HL-60/S4 (cell line): ENCODE data around the gene DEK.
"Not testable (repeated sequence)": the region's sequence is repeated elsewhere in the genome, so short reads cannot be mapped to it uniquely, and the experiment has no call there.

ENCODE experiments used
- in situ Hi-C: fragments of 300-500 bp; cut with MboI; formaldehyde crosslinking; loops from 2 replicates; pipeline ENCODE4 v1.14.3; 2022; ENCODE audit warnings: low sequenced_read_pairs

The DEK gene

DNA sequence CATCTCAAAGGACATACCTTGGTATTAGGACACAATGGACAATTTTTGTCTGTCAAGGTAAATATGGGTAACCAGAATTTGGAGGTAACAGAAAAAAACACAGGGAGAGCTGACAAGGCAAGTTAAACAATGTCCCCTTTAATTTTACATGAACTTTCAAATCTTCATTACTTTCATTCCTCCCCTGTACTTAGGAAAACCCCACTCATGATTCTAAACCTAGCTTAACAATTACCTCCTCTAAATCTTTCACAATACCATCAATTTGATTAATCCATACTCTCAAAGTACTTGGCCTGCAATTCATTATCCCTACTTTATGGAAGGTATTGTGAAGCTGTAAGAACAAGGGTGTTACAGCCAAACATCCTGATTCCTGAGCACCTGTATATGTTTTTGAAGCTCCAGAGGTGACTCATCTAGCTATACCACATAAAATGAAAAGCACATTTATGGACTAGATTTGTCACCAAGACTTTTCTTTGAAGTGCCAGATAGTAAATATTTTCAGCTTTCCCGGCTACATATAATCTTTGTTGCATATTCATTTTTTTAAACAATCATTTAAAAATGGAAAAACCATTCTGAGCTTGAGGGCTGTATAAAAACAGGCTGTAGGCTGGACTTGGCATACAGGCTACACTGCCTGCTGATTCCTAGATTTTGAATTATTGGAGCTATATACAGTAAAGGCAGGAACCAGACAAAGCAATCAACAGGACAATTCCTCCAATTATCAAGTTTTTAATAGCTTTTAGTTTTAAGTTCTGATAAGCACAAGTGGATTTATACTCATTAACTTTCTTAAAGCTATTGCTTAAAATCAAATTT is 22.9 kb downstream of the DEK start:
- in situ Hi-C loops: no loop called here

DNA sequence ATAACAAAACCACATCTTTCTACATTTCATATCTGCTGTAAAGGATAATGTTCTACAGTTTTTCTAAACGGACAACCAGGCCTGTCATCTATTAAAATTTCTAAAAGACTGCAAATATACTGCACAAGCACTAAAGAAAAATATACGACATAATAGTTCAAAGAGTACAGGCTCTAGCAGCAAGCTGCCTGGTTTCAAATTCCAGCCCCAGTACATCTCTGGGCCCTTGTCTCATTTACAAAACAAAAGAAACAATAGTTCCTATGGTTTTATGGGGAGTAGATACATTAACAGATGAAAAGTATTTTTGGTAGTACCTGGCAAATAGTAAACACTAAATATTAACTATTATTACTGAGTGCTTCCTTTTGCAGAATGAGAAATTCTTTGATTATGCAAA is 24.1 kb downstream of the DEK start:
- in situ Hi-C loops: no loop called here

DNA sequence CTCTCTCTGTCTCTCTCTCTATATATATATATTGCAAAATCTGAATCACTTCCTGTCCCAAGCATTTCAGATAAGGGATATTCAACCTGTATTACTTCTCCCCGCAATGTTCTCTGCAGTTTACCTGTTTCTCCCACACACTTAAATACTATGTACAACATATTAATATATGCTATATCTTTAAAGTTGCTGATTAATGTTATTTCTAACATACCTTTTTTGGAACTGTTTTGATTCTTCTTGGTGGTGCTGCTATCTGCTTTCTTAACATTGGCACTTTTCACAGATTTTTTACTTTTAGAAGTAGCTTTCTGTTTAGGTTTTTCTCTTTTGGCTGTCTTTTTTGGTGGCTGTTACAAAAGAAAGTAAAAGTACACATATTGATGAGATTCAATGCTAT is 27.2 kb downstream of the DEK start:
- in situ Hi-C loops: no loop called here

DNA sequence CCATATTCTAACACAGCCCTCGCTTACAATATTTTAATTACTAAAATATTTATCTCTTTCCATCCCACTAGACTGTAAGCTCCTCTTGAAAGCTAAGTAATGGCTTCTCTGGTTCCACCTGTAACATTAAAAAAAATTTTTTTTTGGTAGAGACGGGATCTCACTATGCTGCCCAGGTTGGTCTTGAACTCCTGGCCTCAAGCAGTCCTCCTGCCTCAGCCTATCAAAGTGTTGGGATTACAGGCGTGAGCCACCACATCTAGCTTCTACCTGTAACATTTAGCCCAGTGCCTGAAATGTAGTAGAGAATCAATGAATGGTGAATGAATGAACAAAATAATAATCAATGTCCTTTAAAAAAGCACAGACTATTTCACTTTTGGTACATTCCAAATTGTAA is 28.8 kb downstream of the DEK start:
- in situ Hi-C loops: no loop called here

DNA sequence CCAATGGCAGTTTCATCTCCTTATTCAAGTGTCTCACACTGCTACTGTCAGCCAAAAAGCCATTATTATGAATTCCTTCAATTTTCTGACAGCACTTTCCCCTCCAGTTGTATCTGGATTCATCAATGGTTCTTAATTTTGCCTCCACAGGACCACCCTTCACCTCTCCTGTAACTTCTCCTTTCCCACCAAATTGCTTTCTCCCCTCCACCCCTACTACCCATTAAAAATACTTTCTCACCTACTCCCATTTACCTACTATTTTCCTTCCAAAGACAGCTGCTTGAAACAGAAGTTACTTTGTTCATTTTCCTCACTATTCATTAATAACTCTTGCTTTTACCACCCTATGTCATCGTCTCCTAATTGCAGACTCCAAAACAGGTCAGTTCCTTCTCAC is 29.8 kb downstream of the DEK start:
- in situ Hi-C loops: no loop called here

DNA sequence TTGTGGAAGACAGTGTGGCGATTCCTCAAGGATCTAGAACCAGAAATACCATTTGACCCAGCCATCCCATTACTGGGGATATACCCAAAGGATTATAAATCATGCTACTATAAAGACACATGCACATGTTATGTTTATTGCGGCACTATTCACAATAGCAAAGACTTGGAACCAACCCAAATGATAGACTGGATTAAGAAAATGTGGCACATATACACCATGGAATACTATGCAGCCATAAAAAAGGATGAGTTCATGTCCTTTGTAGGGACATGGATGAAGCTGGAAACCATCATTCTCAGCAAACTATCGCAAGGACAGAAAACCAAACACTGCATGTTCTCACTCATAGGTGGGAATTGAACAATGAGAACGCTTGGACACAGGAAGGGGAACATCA is 30.6 kb downstream of the DEK start:
- in situ Hi-C loops: not testable (repeated sequence)

DNA sequence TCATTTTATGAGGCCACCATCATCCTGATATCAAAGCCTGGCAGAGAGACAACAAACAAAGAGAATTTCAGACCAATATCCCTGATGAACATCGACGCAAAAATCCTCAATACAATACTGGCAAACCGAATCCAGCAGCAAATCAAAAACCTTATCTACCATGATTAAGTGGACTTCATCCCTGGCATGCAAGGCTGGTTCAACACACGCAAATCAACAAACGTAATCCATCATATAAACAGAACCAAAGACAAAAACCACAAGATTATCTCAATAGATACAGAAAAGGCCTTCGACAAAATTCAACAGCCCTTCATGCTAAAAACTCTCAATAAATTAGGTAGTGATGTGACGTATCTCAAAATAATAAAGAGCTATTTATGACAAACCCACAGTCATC is 32.5 kb downstream of the DEK start:
- in situ Hi-C loops: not testable (repeated sequence)

DNA sequence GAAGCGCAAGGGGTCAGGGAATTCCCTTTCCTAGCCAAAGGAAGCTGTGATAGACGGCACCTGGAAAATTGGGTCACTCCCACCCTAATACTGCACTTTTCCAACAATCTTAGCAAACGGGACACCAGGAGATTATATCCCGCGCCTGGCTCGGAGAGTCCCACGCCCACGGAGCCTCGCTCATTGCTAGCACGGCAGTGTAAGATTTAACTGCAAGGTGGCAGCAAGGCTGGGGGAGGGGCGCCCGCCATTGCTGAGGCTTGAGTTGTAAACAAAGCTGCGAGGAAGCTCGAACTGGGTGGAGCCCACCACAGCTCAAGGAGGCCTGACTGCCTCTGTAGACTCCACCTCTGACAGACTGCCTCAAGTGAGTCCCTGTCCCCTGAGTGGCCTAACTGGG is 35.7 kb downstream of the DEK start:
- in situ Hi-C loops: not testable (repeated sequence)

DNA sequence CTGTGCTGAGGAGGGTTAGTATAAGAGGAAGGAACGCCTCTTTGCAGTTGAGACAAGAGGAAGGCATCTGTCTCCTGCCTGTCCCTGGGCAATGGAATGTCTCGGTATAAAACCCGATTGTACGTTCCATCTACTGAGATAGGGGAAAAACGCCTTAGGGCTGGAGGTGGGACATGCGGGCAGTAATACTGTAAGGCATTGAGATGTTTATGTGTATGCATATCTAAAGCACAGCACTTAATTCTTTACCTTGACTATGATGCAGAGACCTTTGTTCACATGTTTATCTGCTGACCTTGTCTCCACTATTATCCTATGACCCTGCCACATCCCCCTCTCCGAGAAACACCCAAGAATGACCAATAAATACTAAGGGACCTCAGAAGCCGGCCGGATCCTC is 37.2 kb downstream of the DEK start:
- in situ Hi-C loops: not testable (repeated sequence)

DNA sequence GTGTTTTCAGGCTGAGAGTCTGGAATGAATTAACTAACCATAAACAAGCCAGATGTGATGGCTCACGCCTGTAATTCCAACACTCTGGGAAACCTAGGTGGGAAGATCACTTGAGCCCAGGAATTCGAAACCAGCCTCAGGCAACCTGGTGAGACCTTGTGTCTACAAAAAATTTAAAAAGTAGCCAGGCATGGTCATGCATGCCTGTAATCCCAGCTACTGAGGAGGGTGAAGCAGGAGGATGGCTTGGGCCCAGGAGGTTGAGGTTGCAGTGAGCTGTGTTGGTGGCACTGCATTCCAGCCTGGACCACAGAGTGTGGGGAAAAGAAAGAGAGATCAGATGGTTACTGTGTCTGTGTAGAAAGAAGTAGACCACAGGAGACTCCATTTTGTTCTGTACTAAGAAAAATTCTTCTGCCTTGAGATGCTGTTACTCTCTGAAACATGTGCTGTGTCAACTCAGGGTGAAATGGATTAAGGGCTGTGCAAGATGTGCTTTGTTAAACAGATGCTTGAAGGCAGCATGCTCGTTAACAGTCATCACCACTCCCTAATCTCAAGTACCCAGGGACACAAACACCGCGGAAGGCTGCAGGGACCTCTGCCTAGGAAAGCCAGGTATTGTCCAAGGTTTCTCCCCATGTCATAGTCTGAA is 37.8 kb downstream of the DEK start:
- in situ Hi-C loops: not testable (repeated sequence)

DNA sequence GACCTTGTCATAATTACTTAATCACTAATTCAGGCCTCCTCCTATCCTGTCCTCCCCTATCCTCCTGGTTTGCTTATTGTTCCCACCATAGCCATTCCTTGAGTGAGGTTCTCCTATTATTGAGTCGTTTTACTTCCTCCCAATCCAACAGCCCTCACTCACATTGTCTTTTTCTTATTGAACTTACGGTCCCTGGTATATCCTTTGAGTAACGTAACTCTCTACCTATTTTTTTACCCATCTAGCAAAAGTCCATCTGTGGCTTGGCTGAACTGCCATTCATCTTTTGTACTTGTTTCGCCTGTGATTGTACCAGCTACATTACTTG is 43.1 kb downstream of the DEK start:
- in situ Hi-C loops: no loop called here

DNA sequence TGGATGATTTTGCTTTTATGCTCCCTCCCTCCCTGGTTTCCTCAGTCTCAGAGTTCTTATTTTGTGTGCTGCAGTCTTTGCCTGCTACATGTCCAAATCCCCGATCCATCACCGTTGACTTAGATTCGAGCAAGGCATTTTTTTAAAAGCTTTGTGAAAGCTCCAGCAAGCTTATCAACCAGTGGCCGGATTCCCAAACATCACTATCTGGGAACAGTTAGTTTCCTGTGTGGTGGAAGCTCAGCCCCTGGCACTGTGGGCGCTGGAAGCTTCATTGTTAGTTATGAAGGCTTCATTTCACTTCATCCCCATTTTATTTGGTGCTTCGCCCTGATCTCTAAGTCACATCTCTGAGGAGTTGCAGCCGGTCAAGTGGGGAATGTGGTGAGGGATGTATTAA is 44.7 kb downstream of the DEK start:
- in situ Hi-C loops: no loop called here

DNA sequence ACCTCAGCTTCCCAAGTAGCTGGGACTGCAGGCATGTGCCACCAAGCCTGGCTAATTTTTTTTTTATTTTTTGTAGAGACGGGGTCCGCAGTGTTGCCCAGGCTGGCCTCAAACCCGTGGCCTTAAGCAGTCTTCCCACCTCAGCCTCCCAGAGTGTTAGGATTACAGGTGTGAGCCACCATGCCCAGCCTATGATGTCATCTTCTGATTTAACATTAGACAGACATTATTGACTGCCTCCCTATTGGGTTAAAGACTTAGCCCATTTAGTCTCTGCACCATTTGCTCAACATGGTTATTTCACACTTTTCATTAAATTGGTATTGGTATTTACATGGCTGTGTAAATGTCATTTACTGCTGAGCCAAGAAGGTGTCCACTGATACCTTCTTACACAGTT is 46.1 kb downstream of the DEK start:
- in situ Hi-C loops: no loop called here

DNA sequence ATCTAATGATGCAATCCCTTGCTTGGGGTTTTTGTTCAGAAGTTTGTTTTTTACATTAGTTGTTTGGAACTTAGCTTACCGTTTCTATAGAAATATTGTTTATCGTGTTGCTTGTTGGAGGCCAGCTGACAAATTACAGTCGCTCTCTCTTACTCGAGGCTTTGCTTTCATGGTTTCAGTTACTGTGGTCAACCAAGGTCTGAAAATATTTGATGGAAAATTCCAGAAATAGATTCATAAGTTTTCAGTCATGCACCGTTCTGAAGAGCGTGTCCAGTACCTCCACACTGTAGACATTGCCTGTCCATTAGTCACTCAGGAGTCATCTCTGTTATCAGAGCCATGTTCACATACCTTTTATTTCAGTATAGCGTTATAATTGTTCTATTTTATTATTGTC is 47.9 kb downstream of the DEK start:
- in situ Hi-C loops: no loop called here

DNA sequence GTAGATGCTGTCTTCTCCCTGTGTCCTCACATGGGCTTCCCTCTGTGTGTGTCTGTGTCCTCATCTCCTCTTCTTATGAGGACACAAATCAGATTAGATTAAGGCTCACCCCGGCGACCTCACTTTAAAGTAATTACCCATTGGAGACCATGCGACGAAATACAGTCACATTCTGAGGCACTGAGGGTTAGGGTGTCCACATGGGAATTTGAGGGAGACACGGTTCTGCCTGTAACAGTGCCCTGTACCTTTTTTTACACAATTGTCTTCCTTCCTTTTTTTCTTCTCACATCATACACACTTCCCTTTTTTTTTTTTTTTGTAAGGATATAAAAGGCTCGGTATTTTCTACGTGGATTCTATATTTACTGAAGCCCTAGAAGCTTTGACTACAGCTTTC is 48.9 kb downstream of the DEK start:
- in situ Hi-C loops: no loop called here

DNA sequence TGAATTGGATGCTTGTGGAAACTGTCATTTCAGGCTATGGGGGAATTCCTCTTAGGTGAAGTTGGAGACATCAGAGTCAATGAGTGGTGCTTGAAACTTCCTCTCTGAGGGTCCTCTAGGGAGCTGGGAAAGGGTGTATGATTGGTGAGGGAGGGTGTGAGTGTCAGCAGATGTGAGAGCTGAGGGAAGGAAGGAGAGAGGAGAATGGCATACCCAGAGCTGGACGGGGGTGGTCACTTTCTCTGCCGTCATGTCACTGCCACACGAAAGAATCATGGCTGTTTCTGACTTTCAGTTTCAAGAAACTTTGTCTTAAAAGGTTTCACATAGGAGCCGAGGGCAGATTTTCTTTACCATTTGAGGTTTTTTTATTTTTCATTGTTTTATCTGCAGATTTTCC is 50.3 kb downstream of the DEK start:
- in situ Hi-C loops: no loop called here

DNA sequence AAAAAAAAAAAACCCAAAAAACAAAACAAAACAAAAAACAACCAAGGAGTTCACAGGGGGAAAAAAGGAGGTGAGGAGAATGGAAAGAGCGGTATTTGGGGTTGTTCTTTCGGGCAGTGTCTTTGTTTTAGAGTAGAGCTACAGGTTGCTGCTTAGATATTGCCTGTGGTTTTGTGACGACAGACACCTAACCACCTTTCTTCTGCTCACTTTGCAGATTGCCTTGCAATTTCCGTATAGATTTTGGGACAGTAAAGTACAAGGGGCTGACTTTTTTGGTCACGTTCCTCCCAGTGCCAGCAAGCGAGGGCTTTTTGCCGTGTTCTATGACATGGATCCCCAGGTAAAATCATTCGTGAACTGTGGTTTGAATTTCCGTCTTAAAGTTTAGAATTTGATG is 50.9 kb downstream of the DEK start:
- in situ Hi-C loops: no loop called here

DNA sequence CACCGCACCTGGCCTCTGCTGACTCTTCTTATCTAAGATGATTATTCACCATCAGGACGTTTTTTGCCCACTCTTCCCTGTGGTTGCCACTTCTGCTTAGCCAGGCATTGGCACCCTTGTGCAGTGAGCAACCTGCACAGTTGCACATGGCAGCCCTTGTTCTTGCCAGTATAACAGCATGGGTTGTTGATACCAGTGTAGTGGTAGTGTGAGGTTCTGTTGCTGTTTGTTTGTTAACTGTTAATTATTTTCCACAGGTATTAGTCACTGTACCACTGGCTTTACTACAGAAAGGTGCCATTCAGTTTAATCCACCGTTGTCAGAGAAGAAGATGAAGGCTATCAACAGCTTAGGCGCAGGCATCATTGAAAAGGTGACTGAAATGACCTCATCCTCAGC is 52.1 kb downstream of the DEK start:
- in situ Hi-C loops: no loop called here

DNA sequence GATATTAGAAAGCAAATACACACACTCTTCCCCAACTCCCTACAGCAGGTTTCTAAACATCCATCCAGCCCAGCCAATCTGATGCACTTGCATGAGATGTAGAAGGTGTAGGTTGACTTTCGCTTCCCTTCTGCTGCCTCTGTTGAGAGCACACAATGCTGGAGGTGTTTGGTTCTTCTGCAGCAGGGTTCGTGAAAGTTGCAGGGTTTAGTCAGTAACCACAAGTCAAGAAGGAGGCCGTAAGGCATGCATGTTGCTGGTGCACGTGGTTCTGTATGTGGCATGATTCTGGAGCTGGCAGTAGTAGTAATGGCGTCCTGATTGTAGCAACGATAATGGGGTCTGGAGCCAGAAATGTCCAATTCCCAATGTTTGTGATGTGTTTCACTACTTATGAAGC is 53.0 kb downstream of the DEK start:
- in situ Hi-C loops: no loop called here

DNA sequence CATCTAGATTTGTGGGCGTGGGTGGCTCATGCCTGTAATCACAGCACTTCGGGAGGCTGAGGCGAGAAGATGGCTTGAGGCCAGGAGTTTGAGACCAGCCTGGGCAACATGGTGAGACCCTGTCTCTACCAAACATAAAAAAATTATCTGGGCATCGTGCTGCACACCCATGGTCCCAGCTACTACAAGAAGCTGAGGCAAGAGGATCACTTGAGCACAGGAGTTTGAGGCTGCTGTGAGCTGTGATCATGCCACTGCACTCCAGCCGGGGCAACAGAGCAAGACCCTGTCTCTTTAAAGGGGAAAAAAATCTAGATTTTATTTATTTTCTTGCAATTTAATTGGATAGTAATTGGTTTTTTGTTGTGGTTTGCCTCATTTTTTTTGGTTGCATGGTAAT is 53.6 kb downstream of the DEK start:
- in situ Hi-C loops: no loop called here

DNA sequence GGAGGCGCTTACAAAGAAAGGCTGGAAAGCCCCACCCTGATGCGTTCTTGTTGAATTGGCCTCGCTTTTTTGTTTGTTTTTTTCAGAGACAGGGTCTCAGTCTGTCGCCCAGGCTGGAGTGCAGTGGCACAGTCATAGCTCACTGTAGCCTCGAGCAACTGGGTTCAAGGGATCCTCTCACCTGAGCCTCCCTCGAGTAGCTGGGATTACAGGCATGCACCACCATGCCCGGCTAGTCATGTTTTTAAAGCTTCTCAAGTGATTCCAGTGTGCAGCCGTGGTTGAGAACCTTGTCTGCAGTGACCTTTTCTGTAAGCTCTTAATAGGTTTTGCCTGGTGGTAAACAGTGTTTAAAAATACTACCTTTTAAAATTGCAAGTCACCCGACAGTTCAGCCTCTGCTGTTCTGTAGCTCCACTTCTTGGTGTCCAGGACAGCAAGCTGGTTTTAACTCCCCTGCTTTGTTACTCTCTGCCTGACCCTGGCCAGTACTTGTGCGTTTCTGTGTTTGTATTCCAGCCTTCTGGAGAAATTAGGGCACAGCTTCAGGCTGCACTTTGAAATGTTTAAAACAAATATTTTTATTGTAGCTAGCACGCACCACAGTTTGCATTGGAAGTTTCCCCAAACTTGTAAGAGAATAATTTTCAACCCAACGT is 54.7 kb downstream of the DEK start:
- in situ Hi-C loops: no loop called here

DNA sequence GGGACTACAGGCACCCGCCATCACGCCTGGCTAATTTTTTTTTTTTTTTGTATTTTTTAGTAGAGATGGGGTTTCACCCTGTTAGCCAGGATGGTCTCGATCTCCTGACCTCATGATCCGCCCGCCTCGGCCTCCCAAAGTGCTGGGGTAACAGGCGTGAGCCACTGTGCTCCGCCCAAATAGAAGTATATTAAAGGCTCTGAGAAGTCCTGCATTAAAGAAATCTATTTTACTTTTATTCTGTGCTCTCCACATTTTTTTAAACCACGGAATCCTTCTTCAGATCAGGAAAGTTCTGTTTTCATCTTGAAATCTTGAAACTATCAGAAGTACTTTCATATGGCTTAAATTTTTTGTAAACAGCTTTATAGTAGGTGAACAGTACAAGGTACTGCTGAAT is 55.6 kb downstream of the DEK start:
- in situ Hi-C loops: not testable (repeated sequence)
